ENCODE measurements around the gene MAP3K3.

MAP3K3 gene

GRCh38 chr17:63698886-63699637, 76.8 kb downstream of the MAP3K3 start:
- Mint-ChIP-seq H3K27ac (peak overlapping the region; percentile 91), H3K4me3 (peak overlapping the region; percentile 85), H3K36me3 (ENCODE audit: low read depth) (peaks cover 37% of the 10 kb centered on the region), H3K4me1 (peaks cover 71% of the 10 kb centered on the region), H3K9me3 (no peaks in the 10 kb centered on the region), H3K27me3 (no peaks in the 10 kb centered on the region)
- peak; percentile 86 for DNase-seq
- ATAC-seq: peak; percentile 15

- Mint-ChIP-seq H3K27ac (peak within 1 kb of the TSS; percentile 95), H3K36me3 (ENCODE audit: low read depth) (peaks cover 38% of the 10 kb centered on the region), H3K4me3 (peak within 1 kb of the TSS; percentile 85)
These were observed 77.7 kb downstream of the MAP3K3 start, which contains the start of gene LIMD2 for GRCh38 chr17:63699638-63700527. TSS of gene LIMD2 (minus strand) at chr17:63700125. CDS start at chr17:63699298, 827 bp downstream.

GRCh38 chr17:63700528-63701455, 78.6 kb downstream of the MAP3K3 start:
- H3K27ac Mint-ChIP-seq: peak overlapping the region; percentile 95
- DNase-seq: peak; percentile 62
- H3K27me3 Mint-ChIP-seq: no peaks in the 10 kb centered on the region
- H3K4me1 Mint-ChIP-seq: peaks cover 70% of the 10 kb centered on the region
- H3K36me3 Mint-ChIP-seq (ENCODE audit: low read depth): peaks cover 40% of the 10 kb centered on the region
- H3K4me3 Mint-ChIP-seq: peak overlapping the region; percentile 85
- ATAC-seq: peak; percentile 3
- no peaks in the 10 kb centered on the region for H3K9me3 Mint-ChIP-seq

More at GRCh38 chr17:63699638-63700527, 77.7 kb downstream of the MAP3K3 start, which contains the start of gene LIMD2:
- Mint-ChIP-seq H3K4me1 (peaks cover 70% of the 10 kb centered on the region), H3K27me3 (no peaks in the 10 kb centered on the region), H3K9me3 (no peaks in the 10 kb centered on the region)
- ATAC-seq (peak; percentile 8), DNase-seq (peak; percentile 83)

- Mint-ChIP-seq H3K27me3 (no peaks in the 10 kb centered on the region), H3K4me3 (peak overlapping the region; percentile 85), H3K9me3 (no peaks in the 10 kb centered on the region), H3K4me1 (peaks cover 70% of the 10 kb centered on the region), H3K27ac (peak overlapping the region; percentile 95), H3K36me3 (ENCODE audit: low read depth) (peaks cover 39% of the 10 kb centered on the region)
- DNase-seq (no peak), ATAC-seq (no peak)
These were observed 79.2 kb downstream of the MAP3K3 start for GRCh38 chr17:63701456-63701820.

- Mint-ChIP-seq H3K27ac (peak overlapping the region; percentile 95), H3K27me3 (no peaks in the 10 kb centered on the region), H3K36me3 (ENCODE audit: low read depth) (peaks cover 34% of the 10 kb centered on the region), H3K4me3 (peak overlapping the region; percentile 85), H3K9me3 (no peaks in the 10 kb centered on the region), H3K4me1 (peaks cover 70% of the 10 kb centered on the region)
- peak; percentile 16 for ATAC-seq
- DNase-seq: peak; percentile 74
These were observed 79.9 kb downstream of the MAP3K3 start for GRCh38 chr17:63701868-63702720.

GRCh38 chr17:63702721-63703015, 80.5 kb downstream of the MAP3K3 start:
- H3K9me3 Mint-ChIP-seq: no peaks in the 10 kb centered on the region
- H3K4me1 Mint-ChIP-seq: peaks cover 70% of the 10 kb centered on the region
- no peaks in the 10 kb centered on the region for H3K27me3 Mint-ChIP-seq
- H3K36me3 Mint-ChIP-seq (ENCODE audit: low read depth): peaks cover 32% of the 10 kb centered on the region
- no peak for DNase-seq
- ATAC-seq: no peak
- H3K4me3 Mint-ChIP-seq: peak overlapping the region; percentile 85
- H3K27ac Mint-ChIP-seq: peak overlapping the region; percentile 95

- no peaks in the 10 kb centered on the region for H3K27me3 Mint-ChIP-seq
- H3K4me3 Mint-ChIP-seq: peak overlapping the region; percentile 85
- H3K4me1 Mint-ChIP-seq: peaks cover 69% of the 10 kb centered on the region
- peak overlapping the region; percentile 95 for H3K27ac Mint-ChIP-seq
- ATAC-seq (no peak), DNase-seq (no peak)
- H3K9me3 Mint-ChIP-seq: no peaks in the 10 kb centered on the region
- peaks cover 30% of the 10 kb centered on the region for H3K36me3 Mint-ChIP-seq (ENCODE audit: low read depth)
These were observed 80.8 kb downstream of the MAP3K3 start for GRCh38 chr17:63703029-63703428.

- DNase-seq: no peak
- H3K36me3 Mint-ChIP-seq (ENCODE audit: low read depth): peaks cover 30% of the 10 kb centered on the region
- no peak for ATAC-seq
- no peaks in the 10 kb centered on the region for H3K9me3 Mint-ChIP-seq
- peak overlapping the region; percentile 95 for H3K27ac Mint-ChIP-seq
- H3K4me3 Mint-ChIP-seq: peak overlapping the region; percentile 85
- peaks cover 72% of the 10 kb centered on the region for H3K4me1 Mint-ChIP-seq
- no peaks in the 10 kb centered on the region for H3K27me3 Mint-ChIP-seq
These were observed 81.5 kb downstream of the MAP3K3 start for GRCh38 chr17:63703556-63704258.

- H3K27ac Mint-ChIP-seq: peak overlapping the region; percentile 33
- no peaks in the 10 kb centered on the region for H3K9me3 Mint-ChIP-seq
- H3K36me3 Mint-ChIP-seq (ENCODE audit: low read depth): peaks cover 35% of the 10 kb centered on the region
- no peak for DNase-seq
- no peaks in the 10 kb centered on the region for H3K27me3 Mint-ChIP-seq
- ATAC-seq: no peak
- H3K4me1 Mint-ChIP-seq: peaks cover 77% of the 10 kb centered on the region
- H3K4me3 Mint-ChIP-seq: peak overlapping the region; percentile 85
These were observed 82.0 kb downstream of the MAP3K3 start for GRCh38 chr17:63704259-63704576.

- H3K27me3 Mint-ChIP-seq: no peaks in the 10 kb centered on the region
- H3K4me3 Mint-ChIP-seq: no peak overlapping the region
- H3K36me3 Mint-ChIP-seq (ENCODE audit: low read depth): peaks cover 40% of the 10 kb centered on the region
- ATAC-seq (no peak), DNase-seq (no peak)
- no peaks in the 10 kb centered on the region for H3K9me3 Mint-ChIP-seq
- H3K4me1 Mint-ChIP-seq: peaks cover 83% of the 10 kb centered on the region
- H3K27ac Mint-ChIP-seq: no peak overlapping the region
These were observed 82.6 kb downstream of the MAP3K3 start for GRCh38 chr17:63704836-63705235.

- DNase-seq (no peak), ATAC-seq (no peak)
- peaks cover 89% of the 10 kb centered on the region for H3K4me1 Mint-ChIP-seq
- peaks cover 40% of the 10 kb centered on the region for H3K36me3 Mint-ChIP-seq (ENCODE audit: low read depth)
- no peaks in the 10 kb centered on the region for H3K27me3 Mint-ChIP-seq
- H3K27ac Mint-ChIP-seq: peak overlapping the region; percentile 63
- no peak overlapping the region for H3K4me3 Mint-ChIP-seq
- no peaks in the 10 kb centered on the region for H3K9me3 Mint-ChIP-seq
These were observed 83.4 kb downstream of the MAP3K3 start for GRCh38 chr17:63705657-63706056.

GRCh38 chr17:63706336-63707082, 84.3 kb downstream of the MAP3K3 start:
- H3K27me3 Mint-ChIP-seq: no peaks in the 10 kb centered on the region
- no peak for DNase-seq
- no peak overlapping the region for H3K4me3 Mint-ChIP-seq
- ATAC-seq: no peak
- peaks cover 84% of the 10 kb centered on the region for H3K4me1 Mint-ChIP-seq
- peak overlapping the region; percentile 60 for H3K27ac Mint-ChIP-seq
- no peaks in the 10 kb centered on the region for H3K9me3 Mint-ChIP-seq
- H3K36me3 Mint-ChIP-seq (ENCODE audit: low read depth): peaks cover 39% of the 10 kb centered on the region

All from activated naive CD8-positive, alpha-beta T cell treated with anti-CD3 and anti-CD28 coated beads, Interleukin-2, amount 50 U/mL, for 24 hours (primary cell).